Measurements from ENCODE around the gene CRK. TPM values are rescaled to one million over a fixed set of nuclear protein-coding genes. Genes with fewer than 3 reads are reported as not detected.
A peak's percentile ranks its signal among the peaks of the same experiment; 100 is the strongest.
"Not testable (repeated sequence)": the region's sequence is repeated elsewhere in the genome, so short reads cannot be mapped to it uniquely, and the experiment has no call there.

Gene CRK
- total and polyA plus RNA-seq, 7 donors: 33.6 to 88.7 (median 67.7) TPM

DNA sequence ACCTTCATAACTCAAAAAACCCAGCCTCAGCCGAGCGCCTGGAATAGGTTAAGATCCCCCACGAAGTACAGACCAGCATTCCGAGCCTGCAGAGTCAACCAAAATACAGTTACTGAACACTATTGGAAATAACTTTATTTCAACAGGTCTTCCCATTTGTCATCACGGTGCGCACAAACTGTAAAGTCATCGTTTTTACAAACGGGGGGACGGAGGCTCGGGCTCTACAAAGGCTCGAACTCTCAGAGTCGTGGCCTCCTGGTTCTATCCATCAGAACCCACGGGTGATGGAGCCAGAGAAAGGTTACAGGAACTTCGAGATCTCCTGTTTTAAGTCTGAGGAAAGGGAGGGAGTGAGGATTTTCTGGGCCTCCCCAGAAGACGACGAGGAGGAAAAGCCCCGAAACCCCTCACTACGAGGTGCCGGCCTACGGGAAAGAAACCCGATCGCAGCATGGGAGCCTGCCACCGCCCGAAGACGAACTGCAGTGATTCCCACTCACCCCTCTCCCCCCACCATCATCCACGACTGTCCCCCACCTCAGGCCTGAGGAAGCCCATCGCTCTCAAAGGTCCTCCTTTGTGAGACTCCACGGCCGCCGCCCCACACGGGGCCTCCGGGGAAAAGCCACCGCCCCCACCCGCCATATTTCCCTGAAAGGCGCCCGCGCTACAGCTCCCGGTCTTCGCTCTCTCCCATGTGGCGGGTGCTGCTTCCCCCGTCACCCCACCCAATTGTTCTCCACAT, 56.9 kb downstream of the CRK start:
- peaks cover 0 to 50% (median 47%) of the 10 kb centered on the region in 4 donors for H3K4me1 ChIP-seq

DNA sequence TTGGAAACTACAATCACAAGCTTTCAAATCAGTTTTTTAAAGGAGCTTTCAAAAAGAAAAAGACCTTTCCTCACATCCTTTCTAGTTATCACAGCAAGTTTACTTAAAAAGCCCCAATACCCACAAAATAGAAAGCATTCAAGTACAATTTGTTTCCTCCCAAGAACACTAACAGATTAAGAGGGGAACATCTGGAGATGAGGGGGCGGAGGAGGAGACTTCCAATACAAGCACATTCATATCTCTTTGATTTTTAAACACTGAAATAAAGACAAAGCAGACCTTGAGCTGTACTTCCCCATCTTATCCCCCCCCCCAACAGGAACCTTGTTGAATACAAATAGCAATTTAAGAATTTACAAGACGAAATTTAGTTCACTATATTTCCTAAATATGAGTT, 58.0 kb downstream of the CRK start:
- TF ChIP-seq EP300 (IDR thresholded peaks at IDR 0.05) (no peak), POLR2A (IDR thresholded peaks at IDR 0.05) (no peak), POLR2AphosphoS5 (IDR thresholded peaks at IDR 0.05) (no peak)
- TF ChIP-seq, protein P1, sequence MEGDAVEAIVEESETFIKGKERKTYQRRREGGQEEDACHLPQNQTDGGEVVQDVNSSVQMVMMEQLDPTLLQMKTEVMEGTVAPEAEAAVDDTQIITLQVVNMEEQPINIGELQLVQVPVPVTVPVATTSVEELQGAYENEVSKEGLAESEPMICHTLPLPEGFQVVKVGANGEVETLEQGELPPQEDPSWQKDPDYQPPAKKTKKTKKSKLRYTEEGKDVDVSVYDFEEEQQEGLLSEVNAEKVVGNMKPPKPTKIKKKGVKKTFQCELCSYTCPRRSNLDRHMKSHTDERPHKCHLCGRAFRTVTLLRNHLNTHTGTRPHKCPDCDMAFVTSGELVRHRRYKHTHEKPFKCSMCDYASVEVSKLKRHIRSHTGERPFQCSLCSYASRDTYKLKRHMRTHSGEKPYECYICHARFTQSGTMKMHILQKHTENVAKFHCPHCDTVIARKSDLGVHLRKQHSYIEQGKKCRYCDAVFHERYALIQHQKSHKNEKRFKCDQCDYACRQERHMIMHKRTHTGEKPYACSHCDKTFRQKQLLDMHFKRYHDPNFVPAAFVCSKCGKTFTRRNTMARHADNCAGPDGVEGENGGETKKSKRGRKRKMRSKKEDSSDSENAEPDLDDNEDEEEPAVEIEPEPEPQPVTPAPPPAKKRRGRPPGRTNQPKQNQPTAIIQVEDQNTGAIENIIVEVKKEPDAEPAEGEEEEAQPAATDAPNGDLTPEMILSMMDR (IDR thresholded peaks at IDR 0.05): no peak
- Histone ChIP-seq H3K4me3 (peak overlapping the region; percentile 77 to 91 (median 88)), H3K27ac (peak overlapping the region; percentile 94 to 98 (median 96)), H3K27me3 (no peaks in the 10 kb centered on the region), H3K4me1 (peaks cover 0 to 61% (median 58%) of the 10 kb centered on the region in 4 donors), H3K36me3 (no peaks in the 10 kb centered on the region), H3K9me3 (no peaks in the 10 kb centered on the region)
- 5 to 11% methylated on average over 2 of the region's 2 CpGs for WGBS, 2 donors
- no peak for DNase-seq
- intact Hi-C loops (cut with DNase I): loop anchor here (5.0 kb wide), 3 partner anchors 36 to 54 kb away; no protein-coding TSS in a partner anchor

More for the DNA sequence above, 56.9 kb downstream of the CRK start:
- TF ChIP-seq, protein P1 (IDR thresholded peaks at IDR 0.05): no peak
- TF ChIP-seq EP300 (IDR thresholded peaks at IDR 0.05): no peak
- TF ChIP-seq POLR2AphosphoS5 (IDR thresholded peaks at IDR 0.05): peak in 1 of 4 donors; percentile 3
- no peak for TF ChIP-seq POLR2A (IDR thresholded peaks at IDR 0.05)
- H3K36me3 ChIP-seq: no peaks in the 10 kb centered on the region
- H3K4me3 ChIP-seq: peak overlapping the region; percentile 77 to 91 (median 88)
- H3K9me3 ChIP-seq: no peaks in the 10 kb centered on the region
- no peaks in the 10 kb centered on the region for H3K27me3 ChIP-seq
- DNase-seq: no peak
- intact Hi-C loops (cut with DNase I): loop anchor here (5.0 kb wide), 3 partner anchors 37 to 53 kb away; no protein-coding TSS in a partner anchor
- H3K27ac ChIP-seq: peak overlapping the region; percentile 94 to 98 (median 96)
- WGBS, 2 donors: 1% methylated on average over 41 of the region's 41 CpGs

DNA sequence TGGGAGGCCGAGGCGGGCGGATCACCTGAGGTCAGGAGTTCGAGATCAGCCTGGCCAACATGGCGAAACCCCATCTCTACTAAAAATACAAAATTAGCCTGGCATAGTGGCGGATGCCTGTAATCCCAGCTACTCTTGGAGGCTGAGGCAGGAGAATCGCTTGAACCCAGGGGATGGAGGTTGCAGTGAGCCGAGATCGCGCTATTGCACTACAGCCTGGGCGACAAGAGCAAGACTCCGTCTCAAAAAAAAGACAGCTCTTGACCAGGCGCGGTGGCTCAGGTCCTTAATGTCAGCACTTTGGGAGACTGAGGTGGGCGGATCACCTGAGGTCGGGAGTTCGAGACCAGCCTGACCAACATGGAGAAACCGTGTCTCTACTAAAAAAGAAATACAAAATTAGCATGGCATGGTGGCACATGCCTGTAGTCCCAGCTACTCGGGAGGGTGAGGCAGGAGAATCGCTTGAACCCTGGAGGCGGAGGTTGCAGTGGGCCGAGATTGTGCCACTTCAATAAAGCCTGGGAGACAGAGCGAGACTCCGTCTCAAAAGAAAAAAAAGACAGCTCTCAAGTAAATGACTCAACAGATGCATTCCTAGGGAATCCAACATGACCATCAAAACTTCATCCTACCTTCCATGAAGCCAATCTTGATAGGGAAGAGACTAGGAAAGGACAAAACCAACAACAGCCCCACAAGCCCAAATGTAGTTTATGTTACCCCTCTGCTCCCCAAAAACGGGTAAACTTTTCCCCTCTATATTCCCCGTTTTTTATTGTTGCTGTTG, 60.0 kb downstream of the CRK start:
- not testable (repeated sequence) for DNase-seq, H3K36me3 ChIP-seq, H3K27me3 ChIP-seq, H3K9me3 ChIP-seq, H3K4me3 ChIP-seq
- intact Hi-C loops (cut with DNase I): loop anchor here (5.0 kb wide), 3 partner anchors 34 to 56 kb away; no protein-coding TSS in a partner anchor
- WGBS, 2 donors: 88 to 92% methylated on average over 26 of the region's 26 CpGs
- Histone ChIP-seq H3K4me1 (peaks cover 0 to 80% (median 77%) of the 10 kb centered on the region in 4 donors), H3K27ac (peak overlapping the region in 3 of 4 donors; percentile 94 to 98 (median 95))

DNA sequence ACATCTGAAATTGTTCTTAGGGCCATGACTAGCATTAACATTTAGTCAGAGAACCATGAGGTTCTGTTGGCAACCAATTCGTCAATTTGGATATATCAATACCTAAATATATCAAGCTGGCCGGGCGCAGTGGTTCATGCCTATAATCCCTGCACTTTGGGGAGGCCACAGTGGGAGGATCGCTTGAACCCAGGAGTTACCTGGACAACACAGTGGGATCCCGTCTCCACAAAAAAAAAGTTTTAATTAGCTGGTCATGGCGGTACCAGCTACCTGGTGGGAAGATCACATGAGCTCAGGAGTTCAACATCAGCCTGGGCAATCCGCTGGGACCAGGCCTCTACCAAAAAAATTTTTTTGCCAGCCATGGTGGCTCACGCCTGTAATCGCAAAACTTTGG, 64.5 kb downstream of the CRK start:
- Histone ChIP-seq H3K4me3 (no peak overlapping the region), H3K9me3 (no peaks in the 10 kb centered on the region), H3K4me1 (peaks cover 0 to 99% (median 97%) of the 10 kb centered on the region in 4 donors), H3K36me3 (no peaks in the 10 kb centered on the region), H3K27ac (peak overlapping the region; percentile 49 to 98 (median 79)), H3K27me3 (no peaks in the 10 kb centered on the region)
- TF ChIP-seq, protein P1 (IDR thresholded peaks at IDR 0.05): no peak
- TF ChIP-seq POLR2AphosphoS5 (IDR thresholded peaks at IDR 0.05): no peak
- TF ChIP-seq EP300 (IDR thresholded peaks at IDR 0.05): no peak
- TF ChIP-seq POLR2A (IDR thresholded peaks at IDR 0.05): no peak
- DNase-seq: peak; percentile 55
- WGBS, 2 donors: 93% methylated on average over 9 of the region's 9 CpGs
- intact Hi-C loops (cut with DNase I): no loop called here

Measured in sigmoid colon (tissue), 7 donors.